Effector memory CD4-positive, alpha-beta T cell (primary cell): Measurements from ENCODE around the gene KIFAP3.
"Not testable (repeated sequence)": the region's sequence is repeated elsewhere in the genome, so short reads cannot be mapped to it uniquely, and the experiment has no call there.

ENCODE experiments used
- DNase-seq, 3 donors: peaks; one replicate each; pipeline ENCODE4 v3.0.0-alpha.2; 2020
- H3K27ac ChIP-seq: 2 replicates; pipeline ENCODE4 v1.7.0; 2013; ENCODE audit warnings: mild to moderate bottlenecking, low read length, moderate library complexity; ENCODE audit not compliant: insufficient read depth, poor library complexity, severe bottlenecking
- H3K27me3 ChIP-seq: replicated peaks from 2 replicates; pipeline ENCODE4 v1.7.0; 2013; ENCODE audit warnings: mild to moderate bottlenecking, low read length; ENCODE audit not compliant: insufficient read depth, control insufficient read depth, poor library complexity, severe bottlenecking
- H3K36me3 ChIP-seq: 2 replicates; pipeline ENCODE4 v1.7.0; 2013; ENCODE audit warnings: mild to moderate bottlenecking, low read length, moderate library complexity; ENCODE audit not compliant: control insufficient read depth, insufficient read depth
- H3K4me1 ChIP-seq: 2 replicates; pipeline ENCODE4 v1.7.0; 2013; ENCODE audit warnings: low read length, mild to moderate bottlenecking; ENCODE audit not compliant: control insufficient read depth, insufficient read depth, poor library complexity, severe bottlenecking
- H3K4me3 ChIP-seq: 2 replicates; pipeline ENCODE4 v1.7.0; 2013; ENCODE audit warnings: low read length, low read depth, mild to moderate bottlenecking; ENCODE audit not compliant: insufficient read depth, poor library complexity, severe bottlenecking
- H3K9me3 ChIP-seq: 2 replicates; pipeline ENCODE4 v1.7.0; 2013; ENCODE audit warnings: mild to moderate bottlenecking, low read length, moderate library complexity; ENCODE audit not compliant: control insufficient read depth

Gene KIFAP3

DNA sequence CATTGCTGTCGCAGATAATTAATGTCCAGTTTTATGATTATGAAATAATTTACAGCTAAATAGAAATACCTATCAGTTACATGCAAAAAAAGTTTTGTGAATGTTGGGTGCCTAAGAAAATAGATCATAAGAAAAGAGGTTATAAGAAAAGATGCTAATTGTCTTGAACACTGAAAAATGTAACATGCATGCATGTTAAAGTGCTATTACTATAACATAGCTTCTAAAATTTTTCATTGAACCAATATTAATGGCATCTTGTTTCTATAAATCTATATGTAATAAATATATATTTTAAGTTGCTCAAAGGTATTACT lies 145.3 kb downstream of the KIFAP3 start:
- Histone ChIP-seq H3K4me1 (no peaks in the 10 kb centered on the region), H3K27me3 (no peaks in the 10 kb centered on the region), H3K4me3 (no peak overlapping the region), H3K9me3 (no peaks in the 10 kb centered on the region), H3K36me3 (no peaks in the 10 kb centered on the region), H3K27ac (no peak overlapping the region)
- no peak for DNase-seq

DNA sequence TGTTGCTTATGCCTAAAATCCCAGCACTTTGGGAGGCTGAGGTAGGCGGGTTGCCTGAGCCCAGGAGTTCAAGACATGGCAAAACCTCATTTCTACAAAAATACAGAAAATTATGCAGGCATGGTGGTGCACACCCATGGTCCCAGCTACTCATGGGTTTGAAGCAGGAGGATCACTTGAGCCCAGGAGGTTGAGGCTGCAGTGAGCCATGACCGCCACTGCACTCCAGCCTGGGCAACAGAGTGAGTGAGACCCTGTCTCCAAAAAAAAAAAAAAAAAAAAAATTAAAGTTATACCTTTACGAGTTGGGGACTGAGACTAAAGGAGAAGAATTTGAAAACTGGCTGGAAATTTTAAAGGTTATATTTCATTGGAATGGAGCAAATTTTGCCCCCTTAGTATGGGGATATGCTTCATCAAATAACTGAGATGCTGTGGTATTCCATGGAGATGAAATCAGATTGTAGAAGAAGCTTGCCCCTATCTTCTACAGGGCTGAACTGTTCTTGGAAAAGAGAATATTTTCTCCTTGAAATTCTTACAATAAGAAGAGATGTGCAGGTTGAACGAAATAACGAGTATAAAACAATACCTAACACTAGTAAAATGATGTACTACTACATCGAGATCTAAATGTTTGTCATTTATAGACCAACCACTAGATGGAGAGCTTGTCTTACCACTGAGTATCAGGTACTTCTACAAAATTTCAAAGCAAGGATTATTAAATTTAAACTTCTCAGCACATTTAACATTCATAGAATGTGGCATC lies 145.9 kb downstream of the KIFAP3 start:
- no peaks in the 10 kb centered on the region for H3K36me3 ChIP-seq
- DNase-seq, result no peak
- H3K9me3 ChIP-seq, result no peaks in the 10 kb centered on the region
- no peak overlapping the region for H3K4me3 ChIP-seq
- no peaks in the 10 kb centered on the region for H3K4me1 ChIP-seq
- no peak overlapping the region for H3K27ac ChIP-seq
- no peaks in the 10 kb centered on the region for H3K27me3 ChIP-seq

DNA sequence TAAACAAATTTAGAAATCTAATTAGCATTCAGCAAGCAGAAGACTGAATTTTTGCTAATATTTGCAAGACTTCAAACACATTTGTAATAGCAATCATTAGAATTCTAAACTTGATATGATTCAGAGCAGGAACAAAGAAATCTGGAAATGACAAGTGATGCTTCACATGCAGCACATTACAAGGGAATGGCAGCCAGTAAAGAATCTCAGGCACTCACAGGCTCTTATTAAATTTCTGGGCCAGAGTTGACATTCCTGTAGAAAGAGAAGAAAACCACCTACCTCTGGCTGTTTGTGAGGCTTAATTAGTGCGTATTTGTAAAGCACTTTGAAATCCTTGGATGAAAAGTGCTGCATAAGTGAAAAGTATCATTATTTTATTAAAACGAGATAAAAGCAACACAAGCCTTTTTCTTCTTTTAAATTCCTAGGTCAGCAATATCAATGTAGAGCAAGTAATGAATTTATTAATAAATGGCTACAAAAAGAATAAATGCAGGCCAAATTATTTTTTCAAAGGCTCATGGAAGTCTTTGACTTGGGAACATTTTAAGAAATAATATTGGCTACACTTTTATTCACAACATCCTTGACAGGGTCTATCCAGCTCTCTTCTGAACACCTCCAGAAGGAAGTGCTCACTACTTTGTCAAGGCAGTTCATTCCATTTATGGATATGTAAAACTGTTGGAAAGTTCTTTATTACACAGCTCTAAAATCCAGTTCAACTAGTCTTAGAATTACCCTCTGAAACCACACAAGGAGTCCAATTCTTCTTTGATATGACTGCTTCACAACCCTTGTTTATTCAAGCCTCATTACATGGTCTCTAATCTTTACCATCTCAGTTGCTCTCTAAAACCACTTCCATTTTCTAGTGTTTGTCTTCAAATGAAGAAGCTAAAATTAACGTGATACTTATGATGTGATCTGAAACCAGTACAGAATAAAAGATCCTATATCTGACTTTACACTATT lies 148.7 kb downstream of the KIFAP3 start:
- no peak for DNase-seq
- Histone ChIP-seq H3K4me1 (no peaks in the 10 kb centered on the region), H3K4me3 (no peak overlapping the region), H3K9me3 (no peaks in the 10 kb centered on the region), H3K27me3 (no peaks in the 10 kb centered on the region), H3K27ac (no peak overlapping the region), H3K36me3 (no peaks in the 10 kb centered on the region)

DNA sequence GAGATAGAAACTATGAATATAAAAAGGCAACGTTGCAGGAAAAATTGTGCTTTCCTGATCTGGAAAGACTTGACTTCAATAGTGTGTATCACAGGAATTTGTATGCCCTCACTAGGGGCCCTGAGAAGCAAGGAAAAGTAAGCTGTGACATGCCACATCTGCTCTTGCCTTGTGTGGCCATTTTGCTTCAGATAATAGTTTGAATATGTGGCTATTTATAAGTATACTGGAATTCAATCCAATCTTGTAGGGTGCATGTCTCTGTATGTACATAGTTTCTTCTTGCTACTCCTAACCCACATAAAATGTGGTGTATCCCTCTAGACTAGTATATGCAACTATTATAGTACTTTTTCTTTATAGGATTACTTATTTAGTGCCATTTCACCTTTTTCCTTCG lies 149.7 kb downstream of the KIFAP3 start:
- Histone ChIP-seq H3K27ac (no peak overlapping the region), H3K36me3 (no peaks in the 10 kb centered on the region), H3K27me3 (no peaks in the 10 kb centered on the region), H3K4me1 (no peaks in the 10 kb centered on the region), H3K4me3 (no peak overlapping the region), H3K9me3 (no peaks in the 10 kb centered on the region)
- no peak for DNase-seq

DNA sequence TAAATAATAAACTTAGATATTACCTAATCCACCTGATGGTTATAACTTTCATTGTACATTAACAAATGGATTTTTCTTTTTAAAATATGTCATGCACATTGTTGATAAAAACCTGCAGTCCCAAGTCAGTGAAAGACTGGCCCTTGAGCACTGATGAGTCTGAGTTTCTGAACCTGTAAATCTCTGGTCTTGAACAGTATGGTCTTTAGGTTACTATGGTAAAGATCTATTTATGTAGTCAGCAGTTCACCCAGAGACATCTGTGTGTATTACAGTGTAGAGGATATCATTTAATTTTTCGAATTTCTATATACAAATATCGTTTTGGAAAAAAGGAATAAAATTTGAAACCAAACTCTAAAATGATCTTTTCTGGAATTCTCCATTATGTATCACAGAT lies 150.4 kb downstream of the KIFAP3 start:
- Histone ChIP-seq H3K36me3 (no peaks in the 10 kb centered on the region), H3K4me1 (no peaks in the 10 kb centered on the region), H3K27ac (no peak overlapping the region), H3K9me3 (no peaks in the 10 kb centered on the region), H3K4me3 (no peak overlapping the region), H3K27me3 (no peaks in the 10 kb centered on the region)
- no peak for DNase-seq

DNA sequence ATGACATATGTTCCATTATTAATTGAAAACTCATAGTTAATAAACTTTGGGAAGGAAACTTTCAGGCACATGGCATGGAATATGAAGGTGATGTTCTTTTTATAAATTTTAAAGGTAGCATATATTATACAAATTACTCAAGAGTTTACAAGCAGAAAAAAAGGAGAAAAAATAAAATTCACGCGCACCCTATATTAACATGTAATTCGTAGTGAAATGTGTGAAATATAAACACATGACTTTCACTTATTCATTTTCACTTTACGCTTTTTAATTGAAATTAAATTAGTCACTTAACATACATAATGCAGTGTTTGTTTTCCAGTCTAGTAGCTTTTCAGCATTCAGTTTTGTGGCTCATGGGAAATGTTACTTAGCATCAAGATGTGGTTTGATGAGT lies 153.4 kb downstream of the KIFAP3 start:
- no peak overlapping the region for H3K4me3 ChIP-seq

DNA sequence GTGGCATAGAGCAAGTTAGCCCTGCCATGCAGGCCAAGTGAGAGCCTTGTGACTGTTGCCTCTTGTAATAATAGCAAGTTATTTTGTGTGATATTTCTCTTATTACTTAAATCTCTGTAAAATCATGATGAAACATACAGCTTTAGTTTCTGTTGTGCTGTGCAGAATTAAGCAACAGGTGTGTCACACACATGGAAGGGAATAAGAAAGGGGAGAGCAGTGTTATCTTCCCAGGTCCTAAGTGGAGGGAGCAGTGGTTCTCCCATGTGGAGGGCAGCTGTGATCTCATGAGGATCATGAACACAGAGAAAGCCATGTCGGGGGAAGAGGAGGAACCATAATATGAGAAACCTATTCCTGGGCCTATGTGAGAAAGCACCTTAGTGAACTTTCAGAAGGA lies 155.6 kb downstream of the KIFAP3 start:
- no peaks in the 10 kb centered on the region for H3K4me1 ChIP-seq
- DNase-seq, result no peak

More for the DNA sequence above, 153.4 kb downstream of the KIFAP3 start:
- no peaks in the 10 kb centered on the region for H3K27me3 ChIP-seq
- no peak for DNase-seq
- no peaks in the 10 kb centered on the region for H3K4me1 ChIP-seq
- no peak overlapping the region for H3K27ac ChIP-seq
- H3K9me3 ChIP-seq, result no peaks in the 10 kb centered on the region
- H3K36me3 ChIP-seq, result no peaks in the 10 kb centered on the region

DNA sequence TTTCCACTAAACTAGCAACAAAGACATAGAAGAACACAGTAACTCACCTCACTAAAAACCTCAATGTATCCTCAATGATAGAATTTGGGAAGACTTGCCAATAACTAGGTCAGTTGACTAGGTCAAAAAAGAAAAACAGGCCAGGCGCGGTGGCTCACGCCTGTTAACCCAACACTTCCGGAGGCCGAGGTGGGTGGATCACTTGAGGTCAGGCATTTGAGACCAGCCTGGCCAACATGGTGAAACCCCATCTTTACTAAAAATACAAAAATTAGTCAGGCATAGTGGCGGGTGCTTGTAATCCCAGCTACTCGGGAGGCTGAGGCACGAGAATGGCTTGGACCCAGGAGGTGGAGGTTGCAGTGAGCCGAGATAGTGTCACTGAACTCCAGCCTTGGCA lies 156.3 kb downstream of the KIFAP3 start:
- not testable (repeated sequence) for H3K4me1 ChIP-seq, H3K27me3 ChIP-seq, H3K36me3 ChIP-seq, H3K27ac ChIP-seq, H3K4me3 ChIP-seq, H3K9me3 ChIP-seq, DNase-seq

More for the DNA sequence above, 155.6 kb downstream of the KIFAP3 start:
- H3K27me3 ChIP-seq, result no peaks in the 10 kb centered on the region
- H3K27ac ChIP-seq, result no peak overlapping the region
- no peaks in the 10 kb centered on the region for H3K9me3 ChIP-seq
- no peak overlapping the region for H3K4me3 ChIP-seq
- no peaks in the 10 kb centered on the region for H3K36me3 ChIP-seq

DNA sequence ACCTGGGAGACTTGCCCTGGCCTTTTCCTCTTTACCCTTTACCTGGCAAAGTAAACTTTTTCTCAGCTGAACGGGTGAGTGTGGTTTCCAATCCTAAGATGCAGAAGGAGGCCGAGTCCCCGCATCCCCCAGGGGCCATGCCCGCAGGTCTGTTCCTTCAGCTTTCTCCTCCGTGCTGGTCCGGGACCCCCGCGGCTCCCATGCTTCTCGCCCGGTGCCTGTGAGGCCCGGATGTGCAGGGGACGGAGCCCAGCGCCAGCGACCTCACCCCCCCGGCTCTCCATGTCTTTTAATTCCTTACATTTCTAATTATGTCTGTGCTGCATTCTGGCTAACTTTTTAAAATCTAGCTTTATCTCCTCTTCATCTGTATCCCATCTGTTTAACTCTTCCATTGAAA lies 159.3 kb downstream of the KIFAP3 start:
- H3K36me3 ChIP-seq, result no peaks in the 10 kb centered on the region
- no peaks in the 10 kb centered on the region for H3K9me3 ChIP-seq
- no peak for DNase-seq
- no peaks in the 10 kb centered on the region for H3K4me1 ChIP-seq
- no peak overlapping the region for H3K4me3 ChIP-seq
- no peak overlapping the region for H3K27ac ChIP-seq
- H3K27me3 ChIP-seq, result no peaks in the 10 kb centered on the region

DNA sequence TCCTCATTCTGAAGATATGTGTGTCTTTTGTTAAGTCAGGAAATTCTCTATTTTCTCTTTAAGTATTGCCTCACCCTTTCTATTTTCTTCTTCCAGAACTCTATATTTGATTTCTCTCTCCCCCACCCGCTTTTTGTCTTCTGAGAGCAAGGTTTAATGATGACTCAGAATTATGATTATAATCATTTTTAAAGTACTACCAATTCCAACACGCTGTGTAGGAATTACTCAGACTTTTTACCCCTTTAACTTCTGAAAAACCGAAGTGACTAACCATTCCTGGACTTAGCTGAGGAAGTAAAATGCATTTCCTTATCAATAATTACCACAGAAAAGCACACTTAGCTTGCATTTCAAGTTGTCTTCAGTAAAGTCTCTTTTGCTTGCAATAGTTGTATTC lies 160.0 kb downstream of the KIFAP3 start:
- H3K27ac ChIP-seq, result no peak overlapping the region
- H3K36me3 ChIP-seq, result no peaks in the 10 kb centered on the region
- no peak for DNase-seq
- no peaks in the 10 kb centered on the region for H3K4me1 ChIP-seq
- H3K4me3 ChIP-seq, result no peak overlapping the region
- no peaks in the 10 kb centered on the region for H3K27me3 ChIP-seq
- H3K9me3 ChIP-seq, result no peaks in the 10 kb centered on the region
